SK-N-SH (cell line): Measurements from ENCODE around the gene CHST2.

Experiments used
- EP300 ChIP-seq, 2 experiments: IDR thresholded peaks; 2 replicates each; pipeline versions ENCODE4 v1.4.0 to v1.6.1; 2012; ENCODE audit warnings: borderline replicate concordance in 1 of 2, low read depth in 1 of 2, low read length in 1 of 2
- FOXM1 ChIP-seq: IDR thresholded peaks from 2 replicates; pipeline ENCODE4 v1.4.0; 2012; ENCODE audit warnings: low read depth, mild to moderate bottlenecking
- MXI1 ChIP-seq: IDR thresholded peaks from 2 replicates; pipeline ENCODE4 v1.6.1; 2012; ENCODE audit warnings: mild to moderate bottlenecking, low read depth, low read length, improper control_type of control experiment
- POLR2AphosphoS5 ChIP-seq: IDR thresholded peaks from 2 replicates; pipeline ENCODE4 v1.6.1; 2012; ENCODE audit warnings: low read depth, low read length
- TAF1 ChIP-seq: IDR thresholded peaks from 2 replicates; pipeline ENCODE4 v1.6.1; 2012; ENCODE audit warnings: low read depth, mild to moderate bottlenecking, low read length, moderate library complexity, borderline replicate concordance
- YY1 ChIP-seq: IDR thresholded peaks from 2 replicates; pipeline ENCODE4 v1.4.0; 2012; ENCODE audit warnings: low read depth, mild to moderate bottlenecking
- TF ChIP-seq, protein P1 (sequence below): fragments of 200-600 bp; sonication (generic); IDR thresholded peaks from 2 replicates; pipeline ENCODE4 v1.6.1; 2017; ENCODE audit warnings: antibody characterized with exemption, mild to moderate bottlenecking, moderate library complexity
- TF ChIP-seq, protein P2 (sequence below): fragments of 150-350 bp; IDR thresholded peaks from 2 replicates; pipeline ENCODE4 v1.6.1; 2017; ENCODE audit warnings: antibody characterized with exemption, low read length, low read depth, borderline replicate concordance
- TF ChIP-seq, protein P3 (sequence below): IDR thresholded peaks from 2 replicates; pipeline ENCODE4 v1.4.0; 2012; ENCODE audit warnings: low read depth, borderline replicate concordance
- TF ChIP-seq, protein P4 (sequence below): IDR thresholded peaks from 2 replicates; pipeline ENCODE4 v1.6.1; 2012; ENCODE audit warnings: mild to moderate bottlenecking, low read depth, low read length, moderate library complexity
- TF ChIP-seq, protein P5 (sequence below): IDR thresholded peaks from 2 replicates; pipeline ENCODE4 v1.4.0; 2012; ENCODE audit warnings: low read depth

DNA sequence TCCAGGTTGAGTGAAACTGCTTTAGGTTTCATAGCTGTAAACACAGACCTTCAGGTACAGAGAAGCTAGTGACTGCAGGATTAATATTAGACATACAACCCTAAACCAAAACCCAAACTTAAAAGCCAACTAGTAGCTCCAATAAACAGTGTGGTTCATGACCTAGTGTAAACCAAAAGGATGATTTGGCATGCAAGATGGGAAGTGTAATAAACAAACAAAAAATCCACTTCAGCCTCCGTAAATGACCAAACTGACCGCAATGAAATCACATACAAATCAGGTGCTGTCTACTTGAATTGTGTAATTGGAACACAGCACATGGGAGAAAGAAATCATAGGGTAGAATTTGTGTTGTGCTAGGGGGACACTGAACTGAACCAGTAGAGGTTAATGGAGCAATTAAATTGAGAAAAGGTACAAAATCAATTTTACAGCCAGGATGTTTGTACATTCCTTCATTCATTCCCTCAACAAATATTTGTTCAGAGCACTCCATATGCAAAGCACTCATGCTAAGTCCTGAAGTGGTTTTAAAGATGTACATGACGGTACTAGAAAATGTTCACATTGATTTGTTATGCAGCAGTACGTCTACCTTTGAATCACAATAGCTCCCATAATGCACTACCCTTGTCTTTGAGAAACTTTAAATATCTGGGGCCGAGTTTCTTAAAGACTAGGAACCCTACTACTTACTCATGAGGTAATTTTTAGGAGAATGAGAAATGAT is 21.4 kb upstream of the CHST2 start:
- TF ChIP-seq, protein P1, sequence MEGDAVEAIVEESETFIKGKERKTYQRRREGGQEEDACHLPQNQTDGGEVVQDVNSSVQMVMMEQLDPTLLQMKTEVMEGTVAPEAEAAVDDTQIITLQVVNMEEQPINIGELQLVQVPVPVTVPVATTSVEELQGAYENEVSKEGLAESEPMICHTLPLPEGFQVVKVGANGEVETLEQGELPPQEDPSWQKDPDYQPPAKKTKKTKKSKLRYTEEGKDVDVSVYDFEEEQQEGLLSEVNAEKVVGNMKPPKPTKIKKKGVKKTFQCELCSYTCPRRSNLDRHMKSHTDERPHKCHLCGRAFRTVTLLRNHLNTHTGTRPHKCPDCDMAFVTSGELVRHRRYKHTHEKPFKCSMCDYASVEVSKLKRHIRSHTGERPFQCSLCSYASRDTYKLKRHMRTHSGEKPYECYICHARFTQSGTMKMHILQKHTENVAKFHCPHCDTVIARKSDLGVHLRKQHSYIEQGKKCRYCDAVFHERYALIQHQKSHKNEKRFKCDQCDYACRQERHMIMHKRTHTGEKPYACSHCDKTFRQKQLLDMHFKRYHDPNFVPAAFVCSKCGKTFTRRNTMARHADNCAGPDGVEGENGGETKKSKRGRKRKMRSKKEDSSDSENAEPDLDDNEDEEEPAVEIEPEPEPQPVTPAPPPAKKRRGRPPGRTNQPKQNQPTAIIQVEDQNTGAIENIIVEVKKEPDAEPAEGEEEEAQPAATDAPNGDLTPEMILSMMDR: no peak
- no peak for TF ChIP-seq FOXM1
- TF ChIP-seq TAF1: no peak
- no peak for TF ChIP-seq YY1
- no peak for TF ChIP-seq EP300 (IDR thresholded peaks at IDR 0.05; ENCODE audit: borderline replicate concordance in 1 of 2, low read depth in 1 of 2, low read length in 1 of 2)
- TF ChIP-seq MXI1: no peak
- TF ChIP-seq POLR2AphosphoS5: no peak
- TF ChIP-seq, protein P2, sequence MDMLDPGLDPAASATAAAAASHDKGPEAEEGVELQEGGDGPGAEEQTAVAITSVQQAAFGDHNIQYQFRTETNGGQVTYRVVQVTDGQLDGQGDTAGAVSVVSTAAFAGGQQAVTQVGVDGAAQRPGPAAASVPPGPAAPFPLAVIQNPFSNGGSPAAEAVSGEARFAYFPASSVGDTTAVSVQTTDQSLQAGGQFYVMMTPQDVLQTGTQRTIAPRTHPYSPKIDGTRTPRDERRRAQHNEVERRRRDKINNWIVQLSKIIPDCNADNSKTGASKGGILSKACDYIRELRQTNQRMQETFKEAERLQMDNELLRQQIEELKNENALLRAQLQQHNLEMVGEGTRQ: no peak
- TF ChIP-seq, protein P3, sequence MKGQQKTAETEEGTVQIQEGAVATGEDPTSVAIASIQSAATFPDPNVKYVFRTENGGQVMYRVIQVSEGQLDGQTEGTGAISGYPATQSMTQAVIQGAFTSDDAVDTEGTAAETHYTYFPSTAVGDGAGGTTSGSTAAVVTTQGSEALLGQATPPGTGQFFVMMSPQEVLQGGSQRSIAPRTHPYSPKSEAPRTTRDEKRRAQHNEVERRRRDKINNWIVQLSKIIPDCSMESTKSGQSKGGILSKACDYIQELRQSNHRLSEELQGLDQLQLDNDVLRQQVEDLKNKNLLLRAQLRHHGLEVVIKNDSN: no peak
- TF ChIP-seq, protein P4, sequence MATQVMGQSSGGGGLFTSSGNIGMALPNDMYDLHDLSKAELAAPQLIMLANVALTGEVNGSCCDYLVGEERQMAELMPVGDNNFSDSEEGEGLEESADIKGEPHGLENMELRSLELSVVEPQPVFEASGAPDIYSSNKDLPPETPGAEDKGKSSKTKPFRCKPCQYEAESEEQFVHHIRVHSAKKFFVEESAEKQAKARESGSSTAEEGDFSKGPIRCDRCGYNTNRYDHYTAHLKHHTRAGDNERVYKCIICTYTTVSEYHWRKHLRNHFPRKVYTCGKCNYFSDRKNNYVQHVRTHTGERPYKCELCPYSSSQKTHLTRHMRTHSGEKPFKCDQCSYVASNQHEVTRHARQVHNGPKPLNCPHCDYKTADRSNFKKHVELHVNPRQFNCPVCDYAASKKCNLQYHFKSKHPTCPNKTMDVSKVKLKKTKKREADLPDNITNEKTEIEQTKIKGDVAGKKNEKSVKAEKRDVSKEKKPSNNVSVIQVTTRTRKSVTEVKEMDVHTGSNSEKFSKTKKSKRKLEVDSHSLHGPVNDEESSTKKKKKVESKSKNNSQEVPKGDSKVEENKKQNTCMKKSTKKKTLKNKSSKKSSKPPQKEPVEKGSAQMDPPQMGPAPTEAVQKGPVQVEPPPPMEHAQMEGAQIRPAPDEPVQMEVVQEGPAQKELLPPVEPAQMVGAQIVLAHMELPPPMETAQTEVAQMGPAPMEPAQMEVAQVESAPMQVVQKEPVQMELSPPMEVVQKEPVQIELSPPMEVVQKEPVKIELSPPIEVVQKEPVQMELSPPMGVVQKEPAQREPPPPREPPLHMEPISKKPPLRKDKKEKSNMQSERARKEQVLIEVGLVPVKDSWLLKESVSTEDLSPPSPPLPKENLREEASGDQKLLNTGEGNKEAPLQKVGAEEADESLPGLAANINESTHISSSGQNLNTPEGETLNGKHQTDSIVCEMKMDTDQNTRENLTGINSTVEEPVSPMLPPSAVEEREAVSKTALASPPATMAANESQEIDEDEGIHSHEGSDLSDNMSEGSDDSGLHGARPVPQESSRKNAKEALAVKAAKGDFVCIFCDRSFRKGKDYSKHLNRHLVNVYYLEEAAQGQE: no peak
- TF ChIP-seq, protein P5, sequence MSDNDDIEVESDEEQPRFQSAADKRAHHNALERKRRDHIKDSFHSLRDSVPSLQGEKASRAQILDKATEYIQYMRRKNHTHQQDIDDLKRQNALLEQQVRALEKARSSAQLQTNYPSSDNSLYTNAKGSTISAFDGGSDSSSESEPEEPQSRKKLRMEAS: no peak
